GM18909 (cell line): ENCODE results near the gene ZNF8.

Experiments
- ATAC-seq: cut with Tn5 transposase; IDR thresholded peaks from one replicate; pipeline ENCODE4 v1.9.1; 2021; ENCODE audit warnings: mild to moderate bottlenecking; ENCODE audit not compliant: unreplicated experiment, poor library complexity

Gene ZNF8

DNA sequence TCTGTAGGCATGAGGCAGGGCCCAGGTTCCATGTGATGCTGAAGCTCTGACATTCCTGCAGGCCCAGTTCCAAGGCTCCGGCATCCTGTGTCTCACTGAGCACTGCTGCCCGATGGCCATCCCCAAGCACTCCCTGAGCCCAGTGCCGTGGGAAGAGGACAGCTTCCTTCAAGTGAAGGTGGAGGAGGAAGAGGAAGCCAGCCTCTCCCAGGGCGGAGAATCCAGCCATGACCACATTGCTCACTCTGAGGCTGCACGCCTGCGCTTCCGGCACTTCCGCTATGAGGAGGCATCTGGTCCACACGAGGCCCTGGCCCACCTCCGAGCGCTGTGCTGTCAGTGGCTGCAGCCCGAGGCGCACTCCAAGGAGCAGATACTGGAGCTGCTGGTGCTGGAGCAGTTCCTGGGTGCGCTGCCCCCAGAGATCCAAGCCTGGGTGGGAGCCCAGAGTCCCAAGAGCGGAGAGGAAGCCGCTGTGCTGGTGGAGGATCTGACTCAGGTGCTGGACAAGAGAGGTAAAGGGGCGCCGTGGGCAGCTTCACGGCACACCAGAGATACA lies 56.0 kb downstream of the ZNF8 start:
- ATAC-seq = no peak

DNA sequence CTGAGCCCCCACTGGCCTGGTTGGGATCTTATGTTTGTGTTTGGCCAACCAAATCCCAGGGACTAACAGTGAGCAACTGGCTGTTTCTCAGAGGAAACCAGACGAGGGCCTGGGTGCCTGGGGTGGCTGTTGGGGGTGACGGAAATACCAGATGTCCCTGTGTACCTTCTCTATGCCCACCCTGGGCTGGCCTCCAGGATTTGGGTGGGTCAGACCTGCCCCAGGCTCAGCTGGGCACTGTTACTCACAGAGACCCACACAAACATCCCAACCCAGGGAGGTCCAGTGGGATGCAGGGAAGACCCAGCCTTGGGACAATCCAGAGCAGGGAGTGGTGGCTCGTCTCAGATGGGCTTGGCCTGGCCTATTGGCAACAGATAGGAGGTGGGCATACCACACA lies 56.9 kb downstream of the ZNF8 start:
- ATAC-seq = no peak

GRCh38 chr19:58336216-58336615 lies 57.5 kb downstream of the ZNF8 start:
- no peak for ATAC-seq

- no peak for ATAC-seq
Observed at GRCh38 chr19:58336820-58337219, 58.1 kb downstream of the ZNF8 start.

- ATAC-seq = no peak
Observed at GRCh38 chr19:58338336-58338735, 59.6 kb downstream of the ZNF8 start.

- no peak for ATAC-seq
Observed at GRCh38 chr19:58338825-58339558, 60.2 kb downstream of the ZNF8 start.

- ATAC-seq = no peak
Observed at GRCh38 chr19:58345558-58345957, 66.8 kb downstream of the ZNF8 start.

DNA sequence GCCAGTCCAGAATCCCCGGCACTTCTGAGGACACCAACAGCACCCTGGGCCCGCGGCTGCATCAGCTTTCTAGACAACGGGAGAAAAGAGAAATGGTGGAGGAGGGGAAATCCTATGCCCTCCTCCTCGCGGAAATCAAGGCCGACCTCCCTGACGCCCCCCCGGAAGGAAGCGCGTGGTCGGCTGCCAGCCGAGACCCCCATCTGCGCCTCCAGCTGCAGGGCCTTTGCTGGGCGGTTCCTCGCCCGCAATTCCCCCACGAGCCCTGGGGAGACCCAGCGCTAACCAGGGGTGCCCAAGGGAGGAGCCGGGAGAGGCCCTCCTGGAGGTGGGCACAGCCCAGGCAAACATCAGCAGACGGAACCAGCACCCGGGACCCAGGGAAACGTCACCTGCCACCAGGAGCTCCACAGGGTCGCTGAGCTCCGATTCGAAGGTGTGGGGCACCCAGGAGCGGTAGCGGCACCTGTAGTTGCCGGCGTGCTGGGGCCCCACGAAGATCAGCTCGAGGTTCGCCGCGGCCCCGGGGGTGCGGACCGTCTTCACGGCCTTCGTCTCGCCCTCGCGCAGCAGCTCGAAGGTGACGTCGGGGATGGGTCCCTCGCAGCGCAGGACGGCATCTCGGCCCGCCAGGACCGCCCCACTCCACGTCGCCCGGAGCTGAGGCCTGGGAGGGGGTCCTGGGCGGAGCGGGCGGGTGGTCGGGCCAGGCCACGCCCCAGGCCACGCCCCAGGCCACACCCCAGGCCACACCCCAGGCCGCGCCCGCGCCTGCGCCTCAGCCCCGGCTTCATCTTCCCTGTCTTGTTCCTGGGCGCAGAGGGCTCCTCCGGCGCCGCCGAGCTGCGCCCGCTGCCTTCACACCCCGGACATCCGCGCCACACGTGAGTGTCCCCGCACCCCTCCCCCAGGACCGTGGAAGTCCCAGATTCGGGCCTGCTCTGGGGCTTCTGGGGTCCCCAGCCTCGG lies 68.5 kb downstream of the ZNF8 start:
- peak; percentile 82 for ATAC-seq

DNA sequence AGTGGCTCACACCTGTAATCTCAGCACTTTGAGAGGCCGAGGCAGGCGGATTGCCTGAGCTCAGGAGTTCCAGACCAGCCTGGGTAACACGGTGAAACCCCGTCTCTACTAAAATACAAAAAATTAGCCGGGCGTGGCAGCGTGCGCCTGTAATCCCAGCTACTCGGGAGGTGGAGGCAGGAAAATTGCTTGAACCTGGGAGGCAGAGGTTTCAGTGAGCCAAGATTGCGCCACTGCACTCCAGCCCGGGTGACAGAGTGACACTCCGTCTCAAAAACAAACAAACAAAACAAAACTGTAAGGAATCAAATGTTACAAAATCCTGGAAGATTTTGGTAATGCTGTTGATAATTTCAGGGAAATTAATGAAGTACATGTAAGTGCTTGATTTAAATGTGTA lies 69.3 kb downstream of the ZNF8 start:
- ATAC-seq = peak; percentile 6

DNA sequence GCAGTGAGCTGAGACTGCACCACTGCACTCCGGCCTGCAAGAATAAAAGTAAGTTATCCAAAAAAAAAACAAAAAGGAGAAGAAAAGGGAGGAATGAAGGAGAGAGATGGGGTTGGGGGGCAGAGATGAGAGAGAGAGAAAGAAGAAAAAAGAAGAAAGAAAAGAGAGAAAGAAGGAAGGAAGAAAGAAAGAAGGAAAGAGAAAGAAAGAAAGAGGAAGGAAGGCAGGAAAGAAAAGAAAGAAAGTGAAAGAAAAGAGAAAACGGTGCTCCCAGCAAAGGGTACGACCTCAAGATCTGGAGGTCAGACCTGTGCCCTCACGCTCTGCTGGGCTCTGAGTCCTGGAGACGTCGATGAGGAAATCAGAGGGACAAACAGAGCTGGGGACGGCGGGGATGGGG lies 70.8 kb downstream of the ZNF8 start:
- no peak for ATAC-seq

DNA sequence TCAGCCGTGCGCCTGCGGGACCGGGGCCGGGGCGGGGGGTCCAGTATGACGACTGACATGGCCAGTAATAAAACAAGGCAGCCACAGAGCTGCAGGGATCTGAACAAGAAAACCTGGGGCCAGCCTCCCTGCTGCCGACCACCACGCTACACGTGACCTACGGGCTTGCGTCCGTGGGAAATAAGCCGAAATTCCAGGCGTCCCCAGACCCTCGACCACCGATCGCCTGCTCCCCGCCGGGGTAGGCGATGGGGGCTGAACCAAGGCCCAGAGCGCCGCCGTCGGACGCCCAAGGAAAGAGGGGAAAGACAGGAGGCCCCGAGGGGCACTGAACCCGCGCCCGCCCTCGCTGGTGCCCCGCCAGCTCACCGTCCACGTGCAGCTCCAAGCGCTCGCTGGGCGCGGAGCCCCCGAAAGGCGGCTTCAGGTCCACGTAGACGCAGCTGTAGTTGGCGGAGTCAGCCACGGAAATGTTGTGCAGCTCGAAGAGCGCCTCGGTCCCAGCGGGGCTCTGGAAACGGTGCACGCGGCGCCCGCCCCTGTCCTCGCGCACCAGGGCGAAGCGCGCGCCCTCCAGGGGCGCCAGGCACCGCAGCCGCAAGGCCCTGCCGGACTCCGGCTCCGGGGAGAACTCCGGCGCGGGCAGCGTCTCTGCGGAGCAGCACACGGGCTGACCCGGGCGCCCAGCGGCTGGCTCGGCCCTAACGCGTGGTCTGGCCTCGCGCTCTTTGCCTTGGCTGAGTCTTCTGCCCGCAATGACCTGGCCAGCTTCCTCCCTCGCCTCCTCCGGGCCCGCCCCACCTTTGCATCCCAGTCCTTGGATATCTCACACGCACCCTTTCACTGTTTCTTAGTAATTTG lies 71.5 kb downstream of the ZNF8 start:
- no peak for ATAC-seq

- no peak for ATAC-seq
Observed at GRCh38 chr19:58350871-58351557, 72.3 kb downstream of the ZNF8 start.

DNA sequence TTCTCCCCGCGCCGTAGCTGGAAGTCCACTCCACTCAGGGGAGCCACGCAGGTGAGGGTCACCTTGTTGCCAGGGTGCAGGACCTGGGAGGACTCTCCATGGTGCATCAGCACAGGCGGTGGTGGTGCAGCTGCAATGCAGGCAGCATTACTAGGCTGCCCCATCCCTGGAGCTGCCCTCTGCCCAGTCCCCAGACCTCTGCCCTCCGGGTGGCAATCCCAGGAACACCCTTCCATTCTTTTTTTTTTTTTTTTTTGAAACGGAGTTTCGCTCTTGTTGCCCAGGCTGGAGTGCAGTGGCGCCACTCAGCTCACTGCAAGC lies 72.8 kb downstream of the ZNF8 start:
- no peak for ATAC-seq

DNA sequence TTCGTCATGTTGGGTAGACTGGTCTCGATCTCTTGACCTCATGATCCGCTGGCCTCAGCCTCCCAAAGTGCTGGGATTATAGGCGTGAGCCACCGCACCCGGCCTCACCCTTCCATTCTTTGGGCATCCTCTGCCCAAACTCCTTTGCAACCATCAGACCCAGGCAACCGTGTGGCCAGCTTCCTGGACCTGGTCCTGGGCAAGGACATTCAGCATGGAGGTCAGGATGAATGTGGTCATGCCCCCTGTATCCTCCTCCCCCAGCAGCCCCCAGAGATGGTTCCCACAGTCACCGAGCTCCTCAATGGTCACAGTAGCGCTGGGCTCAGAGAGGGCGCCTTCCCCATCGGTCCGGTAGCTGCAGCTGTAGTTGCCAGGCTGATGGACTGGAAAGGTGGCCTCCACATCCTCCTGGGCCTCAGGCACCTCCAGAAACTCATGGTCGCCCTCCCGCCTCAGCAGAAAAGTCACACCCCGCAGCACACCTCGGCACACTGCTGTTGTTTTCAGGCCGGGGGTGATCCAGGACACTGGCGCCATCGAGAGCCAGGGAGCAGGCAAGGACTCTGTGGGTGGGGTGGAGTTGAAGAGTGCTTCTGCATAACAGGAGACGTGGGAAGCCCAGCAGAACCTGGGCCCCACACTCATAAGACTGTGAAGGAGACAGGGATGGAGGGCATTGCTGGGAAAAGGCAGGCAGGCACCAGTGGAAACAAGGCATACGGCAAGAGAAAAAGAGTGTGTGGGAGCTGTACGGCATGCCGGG lies 73.4 kb downstream of the ZNF8 start:
- no peak for ATAC-seq
